ENCODE results near the gene AKAP10. TPM values are rescaled to one million over a fixed set of nuclear protein-coding genes. Genes with fewer than 3 reads are reported as not detected.

Gene AKAP10
- total RNA-seq, 1 experiment from 2014 or later: 39.9 TPM

GRCh38 chr17:19986941-19987861, 9.6 kb upstream of the AKAP10 start:
- Histone ChIP-seq H3K27me3 (replicated peaks; ENCODE audit: control insufficient read depth, insufficient read depth, low read length) (no peaks in the 10 kb centered on the region), H3K4me1 (peaks cover 11% of the 10 kb centered on the region; the same call in 1 of the 2 replicates), H3K36me3 (ENCODE audit: control insufficient read depth, insufficient read depth, low read length) (no peaks in the 10 kb centered on the region), H3K4me3 (ENCODE audit: low read depth, low read length) (no peak overlapping the region), H3K9me3 (no peaks in the 10 kb centered on the region)
- peak; percentile 11 to 58 for DNase-seq
- ChIA-PET CTCF (no interaction called here), POLR2A (no interaction called here)
- Mint-ChIP-seq H3K36me3 (ENCODE audit: insufficient read depth, unreplicated experiment) (no peaks in the 10 kb centered on the region), H3K27ac (ENCODE audit: unreplicated experiment) (peak overlapping the region; percentile 63), H3K27me3 (ENCODE audit: insufficient read depth, unreplicated experiment) (no peaks in the 10 kb centered on the region), H3K4me3 (ENCODE audit: unreplicated experiment) (no peak overlapping the region), H3K4me1 (ENCODE audit: low read depth, unreplicated experiment) (peaks cover 7% of the 10 kb centered on the region), H3K9me3 (ENCODE audit: unreplicated experiment) (no peaks in the 10 kb centered on the region)
- no TSS peak for BruUV-seq (replicated peaks)
- intact Hi-C loops (cut with micrococcal nuclease; ENCODE audit: unreplicated experiment): no loop called here
- TF ChIP-seq CTCF (IDR thresholded peaks at IDR 0.05; ENCODE audit: insufficient read depth in 1 of 2, low read depth in 1 of 2, low read length in 1 of 2, severe bottlenecking in 1 of 2, unreplicated experiment in 1 of 2): no peak

- H3K4me3 Mint-ChIP-seq (ENCODE audit: unreplicated experiment): no peak overlapping the region
- TF ChIP-seq CTCF (IDR thresholded peaks at IDR 0.05; ENCODE audit: insufficient read depth in 1 of 2, low read depth in 1 of 2, low read length in 1 of 2, severe bottlenecking in 1 of 2, unreplicated experiment in 1 of 2): no peak
- H3K36me3 Mint-ChIP-seq (ENCODE audit: insufficient read depth, unreplicated experiment): peaks cover 19% of the 10 kb centered on the region
- no peaks in the 10 kb centered on the region for H3K9me3 Mint-ChIP-seq (ENCODE audit: unreplicated experiment)
- H3K27me3 Mint-ChIP-seq (ENCODE audit: insufficient read depth, unreplicated experiment): no peaks in the 10 kb centered on the region
- DNase-seq: no peak
- Histone ChIP-seq H3K9me3 (no peaks in the 10 kb centered on the region), H3K36me3 (ENCODE audit: control insufficient read depth, insufficient read depth, low read length) (no peaks in the 10 kb centered on the region), H3K4me1 (peaks cover 4% of the 10 kb centered on the region; the same call in 1 of the 2 replicates), H3K27me3 (replicated peaks; ENCODE audit: control insufficient read depth, insufficient read depth, low read length) (no peaks in the 10 kb centered on the region), H3K4me3 (ENCODE audit: low read depth, low read length) (no peak overlapping the region)
- H3K27ac Mint-ChIP-seq (ENCODE audit: unreplicated experiment): no peak overlapping the region
- ChIA-PET CTCF (no interaction called here), POLR2A (no interaction called here)
- H3K4me1 Mint-ChIP-seq (ENCODE audit: low read depth, unreplicated experiment): no peaks in the 10 kb centered on the region
- intact Hi-C loops (cut with micrococcal nuclease; ENCODE audit: unreplicated experiment): no loop called here
- no TSS peak for BruUV-seq (replicated peaks)
Measured at GRCh38 chr17:19979917-19980770, 2.5 kb upstream of the AKAP10 start.

GRCh38 chr17:19978805-19979211, 1.2 kb upstream of the AKAP10 start:
- TSS peak; percentile 72 for BruUV-seq (replicated peaks)
- Histone ChIP-seq H3K9me3 (no peaks in the 10 kb centered on the region), H3K4me1 (peaks cover 4% of the 10 kb centered on the region; the same call in 1 of the 2 replicates), H3K27me3 (replicated peaks; ENCODE audit: control insufficient read depth, insufficient read depth, low read length) (no peaks in the 10 kb centered on the region), H3K4me3 (ENCODE audit: low read depth, low read length) (no peak overlapping the region), H3K36me3 (ENCODE audit: control insufficient read depth, insufficient read depth, low read length) (no peaks in the 10 kb centered on the region)
- Mint-ChIP-seq H3K27ac (ENCODE audit: unreplicated experiment) (peak overlapping the region; percentile 90), H3K4me1 (ENCODE audit: low read depth, unreplicated experiment) (no peaks in the 10 kb centered on the region), H3K36me3 (ENCODE audit: insufficient read depth, unreplicated experiment) (peaks cover 20% of the 10 kb centered on the region), H3K4me3 (ENCODE audit: unreplicated experiment) (peak overlapping the region; percentile 94), H3K27me3 (ENCODE audit: insufficient read depth, unreplicated experiment) (no peaks in the 10 kb centered on the region), H3K9me3 (ENCODE audit: unreplicated experiment) (no peaks in the 10 kb centered on the region)
- TF ChIP-seq CTCF (IDR thresholded peaks at IDR 0.05; ENCODE audit: insufficient read depth in 1 of 2, low read depth in 1 of 2, low read length in 1 of 2, severe bottlenecking in 1 of 2, unreplicated experiment in 1 of 2): no peak
- POLR2A ChIA-PET: interaction anchor here (1.0 kb wide), 1 partner anchor 30 kb away, joined by 4 read pairs; the partner anchor contains the start of gene SPECC1
- intact Hi-C loops (cut with micrococcal nuclease; ENCODE audit: unreplicated experiment): no loop called here
- DNase-seq: no peak
- CTCF ChIA-PET: no interaction called here

All from Caco-2 (cell line).